Trophoblast cell (in vitro differentiated cells and primary cell): ENCODE results near the gene UTP25.

Experiments used
- DNase-seq, 2 donors: peaks; one replicate each; pipeline ENCODE4 v3.0.0-alpha.2; 2016
- H2AFZ ChIP-seq: 2 replicates; pipeline ENCODE4 v1.6.1; 2013; ENCODE audit warnings: low read length, moderate library complexity, mild to moderate bottlenecking; ENCODE audit not compliant: insufficient read depth, poor library complexity
- H2AK5ac ChIP-seq: 2 replicates; pipeline ENCODE4 v1.6.1; 2013; ENCODE audit warnings: mild to moderate bottlenecking, low read length
- H2BK120ac ChIP-seq: 2 replicates; pipeline ENCODE4 v1.6.1; 2013; ENCODE audit warnings: low read length, mild to moderate bottlenecking, moderate library complexity; ENCODE audit not compliant: insufficient read depth, poor library complexity
- H2BK12ac ChIP-seq: 2 replicates; pipeline ENCODE4 v1.6.1; 2013; ENCODE audit warnings: mild to moderate bottlenecking, low read length, moderate library complexity
- H2BK5ac ChIP-seq: 2 replicates; pipeline ENCODE4 v1.6.1; 2013; ENCODE audit warnings: low read length, low read depth, moderate library complexity, mild to moderate bottlenecking; ENCODE audit not compliant: poor library complexity
- H3K14ac ChIP-seq: 2 replicates; pipeline ENCODE4 v1.6.1; 2013; ENCODE audit warnings: mild to moderate bottlenecking, low read length
- H3K18ac ChIP-seq: 2 replicates; pipeline ENCODE4 v1.6.1; 2013; ENCODE audit warnings: mild to moderate bottlenecking, low read length
- H3K23ac ChIP-seq: 2 replicates; pipeline ENCODE4 v1.6.1; 2013; ENCODE audit warnings: low read length
- H3K27ac ChIP-seq: 2 replicates; pipeline ENCODE4 v1.5.1; 2013; ENCODE audit warnings: low read depth, mild to moderate bottlenecking, inconsistent platforms, low read length, moderate library complexity
- H3K27me3 ChIP-seq: 2 replicates; pipeline ENCODE4 v1.6.1; 2013; ENCODE audit warnings: inconsistent platforms, mild to moderate bottlenecking, low read length, moderate library complexity; ENCODE audit not compliant: insufficient read depth
- H3K36me3 ChIP-seq, 2 experiments: 1 replicate in 1 of 2; 2 replicates in 1 of 2; pipeline ENCODE4 v1.6.1; 2013; ENCODE audit warnings: low read length in 2 of 2, mild to moderate bottlenecking in 2 of 2, moderate library complexity in 1 of 2; ENCODE audit not compliant: insufficient read depth in 2 of 2, control insufficient read depth in 1 of 2
- H3K4ac ChIP-seq: 2 replicates; pipeline ENCODE4 v1.6.1; 2013; ENCODE audit warnings: low read depth, mild to moderate bottlenecking, low read length, moderate library complexity
- H3K4me1 ChIP-seq, 2 experiments: 1 replicate in 1 of 2; 2 replicates in 1 of 2; pipeline ENCODE4 v1.6.1; 2013; ENCODE audit warnings: low read length in 2 of 2, mild to moderate bottlenecking in 2 of 2, moderate library complexity in 1 of 2; ENCODE audit not compliant: insufficient read depth in 2 of 2, control insufficient read depth in 1 of 2
- H3K4me2 ChIP-seq: 2 replicates; pipeline ENCODE4 v1.6.1; 2013; ENCODE audit warnings: inconsistent platforms, mild to moderate bottlenecking, low read length, moderate library complexity
- H3K4me3 ChIP-seq: 2 replicates; pipeline ENCODE4 v1.5.1; 2013; ENCODE audit warnings: mild to moderate bottlenecking, low read depth, low read length, inconsistent platforms
- H3K79me1 ChIP-seq: one replicate; pipeline ENCODE4 v1.6.1; 2013; ENCODE audit warnings: low read length
- H3K79me2 ChIP-seq: 2 replicates; pipeline ENCODE4 v1.6.1; 2013; ENCODE audit warnings: low read length, mild to moderate bottlenecking; ENCODE audit not compliant: control insufficient read depth, insufficient read depth, poor library complexity
- H3K9ac ChIP-seq: 2 replicates; pipeline ENCODE4 v1.6.1; 2013; ENCODE audit warnings: mild to moderate bottlenecking, low read length
- H3K9me3 ChIP-seq: 2 replicates; pipeline ENCODE4 v1.6.1; 2013; ENCODE audit warnings: low read depth, mild to moderate bottlenecking, control low read depth, inconsistent platforms, low read length; ENCODE audit not compliant: insufficient read depth
- H4K12ac ChIP-seq: 2 replicates; pipeline ENCODE4 v1.6.1; 2013; ENCODE audit warnings: low read depth, mild to moderate bottlenecking, low read length, moderate library complexity
- H4K8ac ChIP-seq: 2 replicates; pipeline ENCODE4 v1.6.1; 2013; ENCODE audit warnings: low read depth, mild to moderate bottlenecking, low read length, moderate library complexity
- H4K91ac ChIP-seq: one replicate; pipeline ENCODE4 v1.6.1; 2013; ENCODE audit warnings: low read depth, mild to moderate bottlenecking, low read length, moderate library complexity
- whole genome bisulfite sequencing: extraction: QIAGEN DNeasy Blood & Tissue Kit; methylation state at CpG from one replicate; pipeline ENCODE4 v1.1.7; 2013; ENCODE audit warnings: missing lambda C conversion rate; ENCODE audit not compliant: insufficient read length, insufficient coverage; ENCODE audit errors: extremely low coverage; 5-methylcytosine and 5-hydroxymethylcytosine counted together

UTP25 gene

GRCh38 chr1:209825591-209826434 lies 2.0 kb upstream of the UTP25 start:
- peaks cover 6% of the 10 kb centered on the region for H3K79me1 ChIP-seq
- H3K4ac ChIP-seq: no peak overlapping the region
- H3K27me3 ChIP-seq: no peaks in the 10 kb centered on the region
- no CpG with 5 or more reads among the region's 11 CpGs for WGBS
- H2BK5ac ChIP-seq: no peak overlapping the region
- H3K14ac ChIP-seq: no peak overlapping the region
- peaks cover 0 to 2% of the 10 kb centered on the region in 2 experiments for H3K4me1 ChIP-seq
- no peak overlapping the region for H3K9ac ChIP-seq
- no peak overlapping the region for H2AFZ ChIP-seq
- no peak overlapping the region for H3K4me3 ChIP-seq
- H4K12ac ChIP-seq: no peak overlapping the region
- H3K4me2 ChIP-seq: no peak overlapping the region
- no peak overlapping the region for H4K8ac ChIP-seq
- no peaks in the 10 kb centered on the region for H3K9me3 ChIP-seq
- H2AK5ac ChIP-seq: no peak overlapping the region
- H3K79me2 ChIP-seq: peaks cover 3% of the 10 kb centered on the region
- no peak overlapping the region for H2BK12ac ChIP-seq
- H3K23ac ChIP-seq: no peak overlapping the region
- peaks cover 0 to 1% of the 10 kb centered on the region in 2 experiments for H3K36me3 ChIP-seq
- no peak overlapping the region for H3K18ac ChIP-seq
- DNase-seq: no peak
- H4K91ac ChIP-seq: no peak overlapping the region
- H3K27ac ChIP-seq: no peak overlapping the region
- H2BK120ac ChIP-seq: no peak overlapping the region

- no peak overlapping the region for H2BK5ac ChIP-seq
- H3K79me2 ChIP-seq: peaks cover 3% of the 10 kb centered on the region
- H3K14ac ChIP-seq: no peak overlapping the region
- no peak overlapping the region for H4K91ac ChIP-seq
- H3K9ac ChIP-seq: no peak overlapping the region
- peaks cover 6% of the 10 kb centered on the region for H3K79me1 ChIP-seq
- H2AFZ ChIP-seq: no peak overlapping the region
- H3K9me3 ChIP-seq: no peaks in the 10 kb centered on the region
- H2BK120ac ChIP-seq: no peak overlapping the region
- no peak overlapping the region for H3K4ac ChIP-seq
- H2AK5ac ChIP-seq: no peak overlapping the region
- no peak overlapping the region for H4K12ac ChIP-seq
- no peak overlapping the region for H3K23ac ChIP-seq
- no peaks in the 10 kb centered on the region for H3K4me1 ChIP-seq
- H2BK12ac ChIP-seq: no peak overlapping the region
- H4K8ac ChIP-seq: no peak overlapping the region
- H3K36me3 ChIP-seq: peaks cover 6 to 13% of the 10 kb centered on the region in 2 experiments
- H3K27ac ChIP-seq: no peak overlapping the region
- no peak overlapping the region for H3K18ac ChIP-seq
- no CpG with 5 or more reads among the region's 2 CpGs for WGBS
- no peak for DNase-seq
- no peak overlapping the region for H3K4me3 ChIP-seq
- no peak overlapping the region for H3K4me2 ChIP-seq
- H3K27me3 ChIP-seq: no peaks in the 10 kb centered on the region
Measured at GRCh38 chr1:209829716-209830115, 1.9 kb downstream of the UTP25 start.

GRCh38 chr1:209830722-209831121 lies 3.0 kb downstream of the UTP25 start:
- H3K4me2 ChIP-seq: no peak overlapping the region
- no peak overlapping the region for H3K27ac ChIP-seq
- H4K8ac ChIP-seq: no peak overlapping the region
- H2AFZ ChIP-seq: no peak overlapping the region
- H3K14ac ChIP-seq: no peak overlapping the region
- no peak overlapping the region for H2AK5ac ChIP-seq
- H3K36me3 ChIP-seq: peaks cover 6 to 17% of the 10 kb centered on the region in 2 experiments
- H3K9me3 ChIP-seq: no peaks in the 10 kb centered on the region
- no peak for DNase-seq
- no peak overlapping the region for H2BK5ac ChIP-seq
- no peak overlapping the region for H3K18ac ChIP-seq
- peaks cover 6% of the 10 kb centered on the region for H3K79me1 ChIP-seq
- no peak overlapping the region for H4K91ac ChIP-seq
- WGBS: 100% methylated on average over 1 of the region's 3 CpGs
- H2BK12ac ChIP-seq: no peak overlapping the region
- no peak overlapping the region for H3K9ac ChIP-seq
- no peaks in the 10 kb centered on the region for H3K27me3 ChIP-seq
- peaks cover 3% of the 10 kb centered on the region for H3K79me2 ChIP-seq
- no peaks in the 10 kb centered on the region for H3K4me1 ChIP-seq
- H3K23ac ChIP-seq: no peak overlapping the region
- H4K12ac ChIP-seq: no peak overlapping the region
- no peak overlapping the region for H2BK120ac ChIP-seq
- no peak overlapping the region for H3K4ac ChIP-seq
- no peak overlapping the region for H3K4me3 ChIP-seq

GRCh38 chr1:209831615-209832014 lies 3.8 kb downstream of the UTP25 start:
- no peak for DNase-seq
- no peak overlapping the region for H2BK5ac ChIP-seq
- peaks cover 3% of the 10 kb centered on the region for H3K79me2 ChIP-seq
- H3K4me1 ChIP-seq: no peaks in the 10 kb centered on the region
- no peak overlapping the region for H4K8ac ChIP-seq
- H3K23ac ChIP-seq: no peak overlapping the region
- H3K36me3 ChIP-seq: peaks cover 6 to 17% of the 10 kb centered on the region in 2 experiments
- H3K27ac ChIP-seq: no peak overlapping the region
- H3K79me1 ChIP-seq: peaks cover 6% of the 10 kb centered on the region
- no peak overlapping the region for H3K4me3 ChIP-seq
- H3K9me3 ChIP-seq: no peaks in the 10 kb centered on the region
- no peak overlapping the region for H4K91ac ChIP-seq
- no peak overlapping the region for H2AK5ac ChIP-seq
- H2BK120ac ChIP-seq: no peak overlapping the region
- H3K14ac ChIP-seq: no peak overlapping the region
- H2AFZ ChIP-seq: no peak overlapping the region
- no peak overlapping the region for H3K18ac ChIP-seq
- WGBS: no CpG with 5 or more reads among the region's 1 CpG
- H2BK12ac ChIP-seq: no peak overlapping the region
- no peak overlapping the region for H4K12ac ChIP-seq
- H3K4me2 ChIP-seq: no peak overlapping the region
- H3K4ac ChIP-seq: no peak overlapping the region
- H3K9ac ChIP-seq: no peak overlapping the region
- no peaks in the 10 kb centered on the region for H3K27me3 ChIP-seq
